Transverse colon (tissue), 4 donors: ENCODE data around the gene NOX4.

Experiments
- EP300 ChIP-seq: sonication (generic); formaldehyde crosslinking; IDR thresholded peaks from one replicate; pipeline ENCODE4 v1.6.1; 2017; ENCODE audit warnings: antibody characterized with exemption, low read depth
- POLR2A ChIP-seq: fragments of 450-650 bp; IDR thresholded peaks from one replicate; pipeline ENCODE4 v1.6.1; 2016; ENCODE audit warnings: antibody characterized with exemption, mild to moderate bottlenecking, moderate library complexity
- POLR2AphosphoS5 ChIP-seq, 3 donors: sonication (generic); formaldehyde crosslinking; IDR thresholded peaks; one replicate each; pipeline ENCODE4 v1.6.1; 2016; ENCODE audit warnings: antibody characterized with exemption in 3 of 3
- TF ChIP-seq, protein P1 (sequence below), 5 experiments: fragments of 200-600 bp in 3 of 5; fragments of 450-650 bp in 2 of 5; sonication (generic) in 3 of 5; IDR thresholded peaks; 1 replicate in 2 of 5; 2 replicates in 3 of 5; pipeline ENCODE4 v1.5.1; 2016 to 2017; ENCODE audit warnings: antibody characterized with exemption in 5 of 5, inconsistent platforms in 3 of 5, mild to moderate bottlenecking in 2 of 5, moderate library complexity in 1 of 5

DNA sequence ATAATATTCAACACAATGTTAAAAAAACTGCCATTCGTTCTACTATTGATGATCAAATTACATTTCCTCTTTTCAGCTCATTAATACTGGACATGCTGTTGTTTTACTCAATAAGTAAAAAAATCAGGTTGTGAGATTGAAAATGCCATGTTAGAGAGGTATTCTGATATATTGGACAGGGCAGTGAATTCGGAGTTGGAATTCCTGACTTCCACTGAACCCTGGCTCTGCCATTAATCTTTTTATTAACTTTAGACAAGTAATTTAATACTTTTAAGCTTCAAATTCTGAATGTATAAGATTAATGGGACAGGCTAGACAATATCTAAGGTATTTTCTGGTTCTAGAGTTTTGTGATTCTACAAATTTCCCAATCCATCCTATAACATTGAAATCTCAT, 12.2 kb upstream of the NOX4 start:
- TF ChIP-seq, protein P1, sequence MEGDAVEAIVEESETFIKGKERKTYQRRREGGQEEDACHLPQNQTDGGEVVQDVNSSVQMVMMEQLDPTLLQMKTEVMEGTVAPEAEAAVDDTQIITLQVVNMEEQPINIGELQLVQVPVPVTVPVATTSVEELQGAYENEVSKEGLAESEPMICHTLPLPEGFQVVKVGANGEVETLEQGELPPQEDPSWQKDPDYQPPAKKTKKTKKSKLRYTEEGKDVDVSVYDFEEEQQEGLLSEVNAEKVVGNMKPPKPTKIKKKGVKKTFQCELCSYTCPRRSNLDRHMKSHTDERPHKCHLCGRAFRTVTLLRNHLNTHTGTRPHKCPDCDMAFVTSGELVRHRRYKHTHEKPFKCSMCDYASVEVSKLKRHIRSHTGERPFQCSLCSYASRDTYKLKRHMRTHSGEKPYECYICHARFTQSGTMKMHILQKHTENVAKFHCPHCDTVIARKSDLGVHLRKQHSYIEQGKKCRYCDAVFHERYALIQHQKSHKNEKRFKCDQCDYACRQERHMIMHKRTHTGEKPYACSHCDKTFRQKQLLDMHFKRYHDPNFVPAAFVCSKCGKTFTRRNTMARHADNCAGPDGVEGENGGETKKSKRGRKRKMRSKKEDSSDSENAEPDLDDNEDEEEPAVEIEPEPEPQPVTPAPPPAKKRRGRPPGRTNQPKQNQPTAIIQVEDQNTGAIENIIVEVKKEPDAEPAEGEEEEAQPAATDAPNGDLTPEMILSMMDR (IDR thresholded peaks at IDR 0.05) = no peak
- TF ChIP-seq POLR2A (no peak), POLR2AphosphoS5 (IDR thresholded peaks at IDR 0.05) (no peak), EP300 (no peak)
